ENCODE data around the gene SLC10A7.

- TF ChIP-seq CTCF (IDR thresholded peaks at IDR 0.05; ENCODE audit: low read depth, low read length), result no peak
- TF ChIP-seq EZH2phosphoT487 (IDR thresholded peaks at IDR 0.05; ENCODE audit: low read depth), result no peak
Measured at GRCh38 chr4:146450524-146450923, 71.2 kb downstream of the SLC10A7 start.
